Stimulated activated naive B cell treated with anti-CD40 and anti-IgM and Interleukin-4, amounts not matched to agents 10 μg/mL and 1 μg/mL and 100 μg/mL, for 72 hours (primary cell): Measurements from ENCODE around the gene PLEKHH2.
"Not testable (repeated sequence)": the region's sequence is repeated elsewhere in the genome, so short reads cannot be mapped to it uniquely, and the experiment has no call there.

Experiments
- ATAC-seq, 2 donors: fragments of 150-1000 bp; cut with Tn5 transposase; replicated peaks; 2 replicates each; pipeline ENCODE4 v1.10.0; 2021; ENCODE audit warnings: moderate library complexity in 1 of 2
- DNase-seq: peaks from one replicate; pipeline ENCODE4 v3.0.0; 2021
- H3K27ac Mint-ChIP-seq: one replicate; pipeline ENCODE4 v1.8.0; 2022; ENCODE audit warnings: mild to moderate bottlenecking, mixed read lengths
- H3K27me3 Mint-ChIP-seq, 2 donors: one replicate each; pipeline ENCODE4 v1.8.0; 2022; ENCODE audit warnings: mixed read lengths in 2 of 2
- H3K36me3 Mint-ChIP-seq, 2 donors: one replicate each; pipeline ENCODE4 v1.8.0; 2022; ENCODE audit warnings: mixed read lengths in 2 of 2, mild to moderate bottlenecking in 1 of 2
- H3K4me1 Mint-ChIP-seq, 2 donors: one replicate each; pipeline ENCODE4 v1.8.0; 2022; ENCODE audit warnings: mixed read lengths in 2 of 2, mild to moderate bottlenecking in 1 of 2
- H3K4me3 Mint-ChIP-seq, 2 donors: one replicate each; pipeline ENCODE4 v1.8.0; 2022; ENCODE audit warnings: mild to moderate bottlenecking in 2 of 2, mixed read lengths in 2 of 2, moderate library complexity in 1 of 2
- H3K9me3 Mint-ChIP-seq, 2 donors: one replicate each; pipeline ENCODE4 v1.8.0; 2022; ENCODE audit warnings: mixed read lengths in 2 of 2, mild to moderate bottlenecking in 1 of 2

The PLEKHH2 gene

GRCh38 chr2:43637030-43637803, at the start of gene PLEKHH2:
Gene PLEKHH2 (plus strand): TSS chr2:43637260. CDS start chr2:43644674, 7,414 bp downstream.
- H3K4me1 Mint-ChIP-seq, result peaks cover 7 to 16% of the 10 kb centered on the region in 2 donors
- peak; percentile 78 for DNase-seq
- peaks cover 48 to 56% of the 10 kb centered on the region in 2 donors for H3K27me3 Mint-ChIP-seq
- peaks cover 0 to 2% of the 10 kb centered on the region in 2 donors for H3K36me3 Mint-ChIP-seq
- peak within 1 kb of the TSS; percentile 84 for H3K4me3 Mint-ChIP-seq
- H3K27ac Mint-ChIP-seq, result no peak within 1 kb of the TSS
- ATAC-seq, result peak; percentile 100
- H3K9me3 Mint-ChIP-seq, result peaks cover 0 to 6% of the 10 kb centered on the region in 2 donors

- no peaks in the 10 kb centered on the region for H3K9me3 Mint-ChIP-seq
- no peaks in the 10 kb centered on the region for H3K27me3 Mint-ChIP-seq
- ATAC-seq, result no peak
- peaks cover 18 to 24% of the 10 kb centered on the region in 2 donors for H3K4me1 Mint-ChIP-seq
- H3K4me3 Mint-ChIP-seq, result no peak overlapping the region
- H3K36me3 Mint-ChIP-seq, result peaks cover 5 to 15% of the 10 kb centered on the region in 2 donors
- no peak overlapping the region for H3K27ac Mint-ChIP-seq
- no peak for DNase-seq
Observed at GRCh38 chr2:43592443-43592842, 44.6 kb upstream of the PLEKHH2 start.

DNA sequence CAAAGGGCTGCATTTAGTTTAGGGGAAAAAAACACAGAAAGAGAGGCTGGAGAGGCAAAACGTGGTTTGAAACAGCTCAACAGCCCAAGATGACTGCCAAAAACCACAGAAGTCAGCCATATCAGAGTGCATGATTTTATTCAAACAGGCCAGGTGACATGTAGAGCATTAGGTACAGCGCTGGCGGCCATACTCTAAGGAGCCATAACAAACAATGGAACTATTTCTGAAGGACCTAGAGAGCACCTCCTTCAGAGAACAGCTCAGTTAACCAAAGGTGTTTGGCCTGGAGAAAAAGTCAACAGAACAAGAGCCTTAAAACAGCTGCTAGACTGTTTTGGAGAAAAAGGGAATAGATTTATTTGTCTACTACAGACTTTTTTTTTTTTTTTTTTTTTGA, 43.8 kb upstream of the PLEKHH2 start:
- DNase-seq, result no peak
- Mint-ChIP-seq H3K27me3 (no peaks in the 10 kb centered on the region), H3K4me3 (no peak overlapping the region), H3K4me1 (peaks cover 18 to 23% of the 10 kb centered on the region in 2 donors), H3K27ac (no peak overlapping the region), H3K9me3 (no peaks in the 10 kb centered on the region), H3K36me3 (peaks cover 5 to 14% of the 10 kb centered on the region in 2 donors)
- ATAC-seq, result no peak

DNA sequence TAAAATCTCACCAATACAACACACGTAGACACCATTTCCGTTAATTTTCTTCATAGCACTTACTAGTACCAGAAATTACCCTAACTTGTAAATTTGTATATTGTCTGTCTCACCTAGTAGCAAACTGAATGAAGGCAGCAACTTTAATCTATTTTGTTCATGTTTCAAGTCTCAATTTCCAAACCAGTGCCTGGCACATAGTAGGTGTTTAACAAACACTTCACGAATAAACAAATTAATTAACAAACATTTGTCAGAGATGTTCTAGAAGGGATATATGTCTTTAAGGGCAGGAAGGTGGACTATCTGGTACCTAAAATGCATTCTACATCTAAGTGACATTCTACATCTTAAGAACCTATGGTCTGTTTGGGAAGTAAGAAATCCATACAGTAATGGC, 42.2 kb upstream of the PLEKHH2 start:
- Mint-ChIP-seq H3K4me3 (peak overlapping the region; percentile 89 to 95), H3K4me1 (peaks cover 18 to 23% of the 10 kb centered on the region in 2 donors), H3K36me3 (peaks cover 5 to 14% of the 10 kb centered on the region in 2 donors), H3K9me3 (no peaks in the 10 kb centered on the region), H3K27ac (peak overlapping the region; percentile 99), H3K27me3 (peaks cover 8 to 9% of the 10 kb centered on the region in 2 donors)
- DNase-seq (no peak), ATAC-seq (no peak)

DNA sequence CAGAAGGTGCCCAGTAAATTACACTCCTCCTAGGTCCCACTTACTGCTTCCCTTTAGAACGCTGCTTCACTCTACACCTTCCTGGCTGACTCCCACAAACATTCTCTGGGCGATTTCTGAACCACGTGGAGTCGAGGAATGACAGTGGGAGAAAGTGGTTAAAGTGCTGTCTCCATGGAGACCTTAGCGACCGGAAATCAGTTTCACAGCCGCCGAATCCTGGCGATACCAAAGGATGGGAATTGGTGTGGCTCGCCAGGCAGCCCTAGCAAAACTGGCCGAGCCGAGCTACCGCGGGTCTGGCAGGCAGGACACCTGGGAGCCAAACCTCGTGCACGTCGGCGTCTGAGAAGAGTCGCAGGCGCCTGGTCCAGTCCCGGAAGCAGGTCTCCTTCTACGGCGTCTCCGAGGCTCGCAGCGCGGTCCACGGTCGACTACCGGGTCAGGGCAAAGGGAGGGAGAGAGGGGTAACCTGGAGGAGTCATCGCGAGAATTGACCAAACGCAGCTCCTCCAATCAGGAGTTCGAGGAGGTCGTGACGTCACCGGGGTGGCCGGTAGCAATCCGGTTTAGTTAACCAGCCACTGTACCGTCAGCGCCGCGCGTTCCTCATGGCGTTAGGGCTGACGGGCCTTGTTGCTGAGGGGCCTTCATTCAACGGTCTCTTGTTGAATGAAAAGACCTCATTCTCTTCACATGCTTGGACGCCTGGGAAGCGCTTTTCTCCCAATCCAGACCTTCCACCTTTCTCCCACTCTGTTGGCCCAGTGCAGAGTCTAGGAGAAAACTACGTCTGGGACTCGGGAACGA, 41.3 kb upstream of the PLEKHH2 start, which contains the start of gene THADA:
TSS of gene THADA (minus strand) at position 436 of the 810 bp plus-strand sequence. CDS start 3,646 bp downstream, outside the sequence.
- no peaks in the 10 kb centered on the region for H3K9me3 Mint-ChIP-seq
- peaks cover 8 to 12% of the 10 kb centered on the region in 2 donors for H3K27me3 Mint-ChIP-seq
- H3K36me3 Mint-ChIP-seq, result peaks cover 5 to 14% of the 10 kb centered on the region in 2 donors
- H3K4me1 Mint-ChIP-seq, result peaks cover 18 to 23% of the 10 kb centered on the region in 2 donors
- peak; percentile 98 to 99 for ATAC-seq
- peak within 1 kb of the TSS; percentile 89 to 95 for H3K4me3 Mint-ChIP-seq
- H3K27ac Mint-ChIP-seq, result peak within 1 kb of the TSS; percentile 99
- peak; percentile 98 for DNase-seq

GRCh38 chr2:43600596-43600995, 36.5 kb upstream of the PLEKHH2 start:
- DNase-seq, H3K27ac Mint-ChIP-seq, H3K4me3 Mint-ChIP-seq, H3K9me3 Mint-ChIP-seq, ATAC-seq, H3K36me3 Mint-ChIP-seq, H3K4me1 Mint-ChIP-seq: not testable (repeated sequence)
- peaks cover 8 to 12% of the 10 kb centered on the region in 2 donors for H3K27me3 Mint-ChIP-seq

DNA sequence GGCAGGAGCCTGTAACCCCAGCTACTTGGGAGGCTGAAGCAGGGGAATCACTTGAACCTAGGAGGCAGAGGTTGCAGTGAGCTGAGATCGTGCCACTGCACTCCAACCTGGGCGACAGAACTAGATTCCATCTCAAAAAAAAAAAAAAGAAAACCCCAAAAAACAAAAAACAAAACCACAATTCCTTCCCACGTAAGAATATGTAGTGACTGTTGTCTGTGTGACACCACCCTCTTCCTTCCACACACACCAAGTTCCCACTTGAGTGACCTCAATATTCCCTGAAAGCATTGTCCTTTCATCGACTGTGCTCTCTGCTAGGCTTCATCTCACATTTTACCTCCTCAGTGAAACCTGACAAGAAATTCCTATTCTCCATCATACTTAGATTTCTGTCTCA, 32.4 kb upstream of the PLEKHH2 start:
- Mint-ChIP-seq H3K27ac (no peak overlapping the region), H3K36me3 (no peaks in the 10 kb centered on the region), H3K9me3 (no peaks in the 10 kb centered on the region), H3K4me3 (no peak overlapping the region), H3K4me1 (no peaks in the 10 kb centered on the region), H3K27me3 (peaks cover 5 to 10% of the 10 kb centered on the region in 2 donors)
- DNase-seq, result no peak
- no peak for ATAC-seq

DNA sequence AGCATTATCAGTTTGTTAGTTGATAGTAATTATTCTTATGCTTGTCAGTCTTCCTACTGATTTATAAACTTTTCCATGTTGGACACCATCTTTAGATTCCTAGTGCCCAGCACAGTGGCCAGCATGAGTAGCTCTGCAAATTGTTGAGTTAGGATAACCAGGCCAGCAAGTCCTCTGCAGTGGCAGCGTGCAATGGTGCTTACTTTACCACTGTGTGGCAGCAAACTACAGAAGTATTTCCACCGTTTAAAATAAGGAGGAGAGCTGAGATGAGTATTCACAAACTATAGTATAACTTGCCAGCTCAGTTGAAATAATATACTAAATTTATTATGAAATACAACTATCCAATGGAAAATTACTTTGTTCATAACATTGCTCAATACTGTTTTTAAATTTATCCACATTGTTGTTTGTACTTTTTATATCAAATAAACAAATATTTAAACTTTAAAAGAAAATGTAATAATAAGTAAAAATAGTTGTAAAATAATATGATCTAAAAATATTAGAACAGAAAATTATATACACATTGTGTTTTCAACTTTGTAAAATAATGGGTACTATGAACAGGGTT, 31.9 kb upstream of the PLEKHH2 start:
- peaks cover under 1 to 7% of the 10 kb centered on the region in 2 donors for H3K27me3 Mint-ChIP-seq
- DNase-seq, result no peak
- no peak overlapping the region for H3K4me3 Mint-ChIP-seq
- H3K36me3 Mint-ChIP-seq, result no peaks in the 10 kb centered on the region
- H3K27ac Mint-ChIP-seq, result no peak overlapping the region
- no peaks in the 10 kb centered on the region for H3K4me1 Mint-ChIP-seq
- no peaks in the 10 kb centered on the region for H3K9me3 Mint-ChIP-seq
- ATAC-seq, result peak; percentile 55 to 71

- Mint-ChIP-seq H3K4me3 (no peak overlapping the region), H3K4me1 (no peaks in the 10 kb centered on the region)
- no peak for DNase-seq
Observed at GRCh38 chr2:43605851-43606250, 31.2 kb upstream of the PLEKHH2 start.

DNA sequence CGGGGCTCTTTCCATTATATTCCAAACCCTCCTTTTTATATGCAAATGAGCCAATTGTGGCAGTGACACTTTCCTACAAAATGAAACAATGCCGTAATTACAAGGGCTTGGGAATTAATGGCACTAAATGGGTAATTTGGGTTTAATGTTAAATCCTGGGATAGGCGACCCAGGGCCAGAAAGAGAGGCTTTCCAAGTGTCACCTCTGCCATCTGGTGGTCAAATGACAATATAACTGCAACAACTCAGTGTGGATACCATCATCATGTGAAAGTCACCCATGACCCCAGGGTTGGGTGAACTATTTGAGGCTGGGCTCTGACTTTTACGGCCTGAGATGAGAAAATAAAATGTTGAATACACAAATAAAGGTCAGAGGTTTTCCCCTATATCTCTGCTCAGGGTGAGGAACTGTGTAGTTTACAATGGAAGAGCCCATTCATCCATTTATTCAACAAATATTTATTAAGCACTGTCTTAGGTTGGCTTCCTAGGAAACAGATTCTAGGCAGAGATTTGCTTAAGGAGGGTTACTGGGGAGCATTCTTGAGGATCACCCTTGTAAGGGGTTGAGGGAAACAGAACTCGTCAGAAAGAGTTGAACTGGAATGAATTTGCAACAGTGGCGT, 27.7 kb upstream of the PLEKHH2 start:
- Mint-ChIP-seq H3K27ac (no peak overlapping the region), H3K27me3 (peaks cover 0 to 7% of the 10 kb centered on the region in 2 donors), H3K36me3 (no peaks in the 10 kb centered on the region), H3K4me3 (no peak overlapping the region), H3K9me3 (no peaks in the 10 kb centered on the region), H3K4me1 (peaks cover 3 to 5% of the 10 kb centered on the region in 2 donors)
- ATAC-seq, result peak; percentile 76 to 80
- no peak for DNase-seq

More at GRCh38 chr2:43605851-43606250, 31.2 kb upstream of the PLEKHH2 start:
- peaks cover 0 to 7% of the 10 kb centered on the region in 2 donors for H3K27me3 Mint-ChIP-seq
- ATAC-seq, result no peak
- H3K9me3 Mint-ChIP-seq, result no peaks in the 10 kb centered on the region
- H3K27ac Mint-ChIP-seq, result no peak overlapping the region
- no peaks in the 10 kb centered on the region for H3K36me3 Mint-ChIP-seq

GRCh38 chr2:43610361-43610760, 26.7 kb upstream of the PLEKHH2 start:
- no peak for ATAC-seq
- no peak overlapping the region for H3K27ac Mint-ChIP-seq
- peaks cover 0 to 7% of the 10 kb centered on the region in 2 donors for H3K27me3 Mint-ChIP-seq

DNA sequence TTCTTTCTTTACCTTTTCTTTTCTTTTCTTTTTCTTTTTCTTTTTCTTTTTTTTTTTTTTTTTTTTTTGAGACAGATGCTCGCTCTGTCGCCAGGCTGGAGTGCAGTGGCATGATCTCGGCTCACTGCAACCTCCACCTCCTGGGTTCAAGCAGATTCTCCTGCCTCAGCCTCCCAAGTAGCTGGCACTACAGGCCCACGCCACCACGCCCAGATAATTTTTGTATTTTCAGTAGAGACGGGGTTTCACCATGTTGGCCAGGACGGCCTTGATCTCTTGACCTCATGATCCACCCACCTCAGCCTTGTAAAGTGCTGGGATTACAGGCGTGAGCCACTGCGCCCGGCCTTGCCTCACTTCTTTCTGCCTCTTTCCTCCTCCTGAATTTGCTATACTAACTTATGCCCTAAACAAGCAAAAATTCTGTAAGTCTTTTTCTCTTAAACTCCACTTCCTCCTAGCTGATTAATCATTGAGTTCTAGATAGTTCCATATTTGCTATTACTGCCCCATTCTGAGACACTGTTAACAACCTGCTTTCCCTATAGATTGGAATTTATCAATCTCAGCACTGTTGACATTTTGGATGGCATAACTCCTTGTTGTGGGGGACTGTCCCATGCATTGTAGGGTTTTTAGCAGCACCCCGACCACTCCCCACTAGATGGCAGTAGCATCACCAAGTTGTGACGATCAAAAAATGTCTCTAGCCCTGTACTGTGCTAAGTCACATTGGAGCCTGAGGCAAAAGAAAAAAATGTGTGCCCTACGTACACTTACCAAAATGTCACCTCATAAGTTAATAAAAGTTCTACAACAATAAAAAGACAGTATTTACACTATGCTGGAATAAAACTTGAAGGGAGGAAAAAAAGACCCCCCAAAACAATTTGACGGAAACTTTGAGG, 24.8 kb upstream of the PLEKHH2 start:
- ATAC-seq (peak; percentile 96 to 98), DNase-seq (peak; percentile 53)
- H3K36me3 Mint-ChIP-seq, result no peaks in the 10 kb centered on the region
- H3K27me3 Mint-ChIP-seq, result peaks cover 3 to 10% of the 10 kb centered on the region in 2 donors
- peaks cover 0 to under 1% of the 10 kb centered on the region in 2 donors for H3K9me3 Mint-ChIP-seq
- H3K27ac Mint-ChIP-seq, result no peak overlapping the region
- no peak overlapping the region for H3K4me3 Mint-ChIP-seq
- H3K4me1 Mint-ChIP-seq, result peaks cover 3 to 5% of the 10 kb centered on the region in 2 donors

More at GRCh38 chr2:43610361-43610760, 26.7 kb upstream of the PLEKHH2 start:
- H3K4me3 Mint-ChIP-seq, result no peak overlapping the region
- no peak for DNase-seq
- H3K36me3 Mint-ChIP-seq, result no peaks in the 10 kb centered on the region
- H3K9me3 Mint-ChIP-seq, result no peaks in the 10 kb centered on the region
- H3K4me1 Mint-ChIP-seq, result peaks cover 3 to 5% of the 10 kb centered on the region in 2 donors

GRCh38 chr2:43612944-43613343, 24.1 kb upstream of the PLEKHH2 start:
- Mint-ChIP-seq H3K9me3 (peaks cover 0 to 1% of the 10 kb centered on the region in 2 donors), H3K4me3 (no peak overlapping the region), H3K27me3 (peaks cover 9 to 12% of the 10 kb centered on the region in 2 donors), H3K27ac (no peak overlapping the region), H3K4me1 (peaks cover 3 to 5% of the 10 kb centered on the region in 2 donors), H3K36me3 (no peaks in the 10 kb centered on the region)
- no peak for DNase-seq
- no peak for ATAC-seq
